Myocyte (in vitro differentiated cells): Measurements from ENCODE around the gene BSN. TPM values are rescaled to one million over a fixed set of nuclear protein-coding genes. Genes with fewer than 3 reads are reported as not detected.

Experiments
- DNase-seq: peaks from one replicate; pipeline ENCODE4 v3.0.0-alpha.2; 2012; ENCODE audit warnings: low read depth
- total RNA-seq: library from RNA; depleted of rRNA; stranded (reverse); fragments of >200 nt; gene quantifications from 2 replicates; pipeline ENCODE4 v1.2.3, GENCODE V29; 2014

The BSN gene
- total RNA-seq, 1 donor from 2014 or later = 0.45 TPM

GRCh38 chr3:49711489-49711888 lies 157.2 kb downstream of the BSN start:
- DNase-seq = no peak

GRCh38 chr3:49712166-49712565 lies 157.9 kb downstream of the BSN start:
- DNase-seq = no peak

GRCh38 chr3:49712631-49713317 lies 158.5 kb downstream of the BSN start:
- DNase-seq = no peak

GRCh38 chr3:49713336-49714105 lies 159.2 kb downstream of the BSN start:
- DNase-seq = no peak

GRCh38 chr3:49714728-49715550 lies 160.7 kb downstream of the BSN start:
- peak; percentile 60 for DNase-seq

- peak; percentile 47 for DNase-seq
These were observed 161.4 kb downstream of the BSN start for GRCh38 chr3:49715611-49716121.

GRCh38 chr3:49716169-49716568 lies 161.9 kb downstream of the BSN start:
- DNase-seq = no peak

- no peak for DNase-seq
These were observed 162.5 kb downstream of the BSN start for GRCh38 chr3:49716691-49717210.

- no peak for DNase-seq
These were observed 163.1 kb downstream of the BSN start for GRCh38 chr3:49717211-49717958.

GRCh38 chr3:49717959-49718857 lies 163.9 kb downstream of the BSN start:
- DNase-seq = no peak

GRCh38 chr3:49718858-49719213 lies 164.6 kb downstream of the BSN start:
- DNase-seq = no peak

- DNase-seq = peak; percentile 93
These were observed 165.1 kb downstream of the BSN start, which contains the start of gene AMIGO3 for GRCh38 chr3:49719214-49719884. Gene AMIGO3 (minus strand): TSS chr3:49719684. CDS start chr3:49719465, 219 bp downstream.

Other genes starting within 250 kb of the BSN start
- gene USP4, start 214.4 kb upstream of the BSN start, total RNA-seq = 9.9 and 11.8 TPM in 2 replicates
- gene GPX1, start 196.1 kb upstream of the BSN start, total RNA-seq = 109 and 116 TPM in 2 replicates
- gene RHOA, start 142.5 kb upstream of the BSN start, total RNA-seq = 663 and 808 TPM in 2 replicates
- 30.0 and 37.2 TPM in 2 replicates for gene TCTA, start 142.1 kb upstream of the BSN start, total RNA-seq
- 0.36 and 0.56 TPM in 2 replicates for gene AMT, start 132.0 kb upstream of the BSN start, total RNA-seq
- gene NICN1, start 125.2 kb upstream of the BSN start, total RNA-seq = 3.4 and 5.7 TPM in 2 replicates
- gene DAG1, start 84.2 kb upstream of the BSN start, total RNA-seq = 276 and 362 TPM in 2 replicates
- 121 and 124 TPM in 2 replicates for gene APEH, start 119.9 kb downstream of the BSN start, total RNA-seq
- 10.8 and 15.7 TPM in 2 replicates for gene MST1, start 135.0 kb downstream of the BSN start, total RNA-seq
- gene RNF123, start 135.1 kb downstream of the BSN start, total RNA-seq = 50.7 and 57.5 TPM in 2 replicates
- gene AMIGO3, start 165.2 kb downstream of the BSN start, total RNA-seq = 1.3 and 1.8 TPM in 2 replicates
- gene GMPPB, start 169.5 kb downstream of the BSN start, total RNA-seq = 21.9 and 30.0 TPM in 2 replicates
- gene IP6K1, start 232.1 kb downstream of the BSN start, total RNA-seq = 27.1 and 30.2 TPM in 2 replicates
- gene CDHR4, start 245.4 kb downstream of the BSN start, total RNA-seq = 0.19 TPM in 1 of 2 replicates, not detected in the other
- 1.8 and 4.3 TPM in 2 replicates for gene INKA1, start 248.8 kb downstream of the BSN start, total RNA-seq